Subcutaneous adipose tissue (tissue), 4 donors: ENCODE measurements around the gene ABTB2. TPM values are rescaled to one million over a fixed set of nuclear protein-coding genes. Genes with fewer than 3 reads are reported as not detected.

Source experiments
- total RNA-seq, 4 donors: library from RNA; depleted of rRNA; stranded (reverse); fragments of >200 nt; gene quantifications; one replicate each; pipeline ENCODE4 v1.1.0, GENCODE V29; 2016
- TF ChIP-seq, protein P1 (sequence below): fragments of 450-650 bp; IDR thresholded peaks from one replicate; pipeline ENCODE4 v1.5.1; 2016; ENCODE audit warnings: low read depth, mild to moderate bottlenecking, control low read depth, antibody characterized with exemption, moderate library complexity

Gene ABTB2
- 1 to 10 TPM in 2 of 4 donors, under 1 TPM in 2; 0.88 to 1.9 (median 1.0) TPM for total RNA-seq

DNA sequence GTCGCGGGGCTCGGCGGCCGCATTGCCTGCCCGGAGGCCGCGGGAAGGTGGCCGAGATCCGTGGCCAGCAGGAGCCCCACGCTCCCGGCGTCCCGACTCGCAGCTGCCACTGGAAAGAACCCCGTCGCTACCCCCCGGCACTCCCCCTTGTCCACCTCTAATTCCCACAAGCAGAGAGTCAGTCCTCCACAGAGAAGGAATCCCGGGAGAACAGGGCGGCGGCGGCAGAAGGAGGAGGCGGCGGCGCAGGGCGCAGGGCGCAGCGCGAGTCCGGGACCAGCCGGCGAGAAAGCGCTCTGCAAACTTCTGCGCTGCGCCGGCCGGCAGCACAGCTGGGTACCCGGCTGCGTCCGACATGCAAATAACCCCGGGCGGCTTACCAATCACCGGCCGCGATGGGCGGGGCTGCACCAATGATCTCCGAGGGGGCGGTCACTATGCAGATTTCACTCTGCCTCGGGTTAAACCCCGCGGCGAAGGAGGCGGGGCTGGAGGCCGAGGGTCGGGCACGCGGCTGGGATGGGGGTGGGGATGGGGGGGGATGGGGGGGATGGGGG, at the start of gene ABTB2:
Gene ABTB2, minus strand, starts transcription at position 310 of the 557 bp plus-strand sequence.
- TF ChIP-seq, protein P1, sequence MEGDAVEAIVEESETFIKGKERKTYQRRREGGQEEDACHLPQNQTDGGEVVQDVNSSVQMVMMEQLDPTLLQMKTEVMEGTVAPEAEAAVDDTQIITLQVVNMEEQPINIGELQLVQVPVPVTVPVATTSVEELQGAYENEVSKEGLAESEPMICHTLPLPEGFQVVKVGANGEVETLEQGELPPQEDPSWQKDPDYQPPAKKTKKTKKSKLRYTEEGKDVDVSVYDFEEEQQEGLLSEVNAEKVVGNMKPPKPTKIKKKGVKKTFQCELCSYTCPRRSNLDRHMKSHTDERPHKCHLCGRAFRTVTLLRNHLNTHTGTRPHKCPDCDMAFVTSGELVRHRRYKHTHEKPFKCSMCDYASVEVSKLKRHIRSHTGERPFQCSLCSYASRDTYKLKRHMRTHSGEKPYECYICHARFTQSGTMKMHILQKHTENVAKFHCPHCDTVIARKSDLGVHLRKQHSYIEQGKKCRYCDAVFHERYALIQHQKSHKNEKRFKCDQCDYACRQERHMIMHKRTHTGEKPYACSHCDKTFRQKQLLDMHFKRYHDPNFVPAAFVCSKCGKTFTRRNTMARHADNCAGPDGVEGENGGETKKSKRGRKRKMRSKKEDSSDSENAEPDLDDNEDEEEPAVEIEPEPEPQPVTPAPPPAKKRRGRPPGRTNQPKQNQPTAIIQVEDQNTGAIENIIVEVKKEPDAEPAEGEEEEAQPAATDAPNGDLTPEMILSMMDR = no peak

DNA sequence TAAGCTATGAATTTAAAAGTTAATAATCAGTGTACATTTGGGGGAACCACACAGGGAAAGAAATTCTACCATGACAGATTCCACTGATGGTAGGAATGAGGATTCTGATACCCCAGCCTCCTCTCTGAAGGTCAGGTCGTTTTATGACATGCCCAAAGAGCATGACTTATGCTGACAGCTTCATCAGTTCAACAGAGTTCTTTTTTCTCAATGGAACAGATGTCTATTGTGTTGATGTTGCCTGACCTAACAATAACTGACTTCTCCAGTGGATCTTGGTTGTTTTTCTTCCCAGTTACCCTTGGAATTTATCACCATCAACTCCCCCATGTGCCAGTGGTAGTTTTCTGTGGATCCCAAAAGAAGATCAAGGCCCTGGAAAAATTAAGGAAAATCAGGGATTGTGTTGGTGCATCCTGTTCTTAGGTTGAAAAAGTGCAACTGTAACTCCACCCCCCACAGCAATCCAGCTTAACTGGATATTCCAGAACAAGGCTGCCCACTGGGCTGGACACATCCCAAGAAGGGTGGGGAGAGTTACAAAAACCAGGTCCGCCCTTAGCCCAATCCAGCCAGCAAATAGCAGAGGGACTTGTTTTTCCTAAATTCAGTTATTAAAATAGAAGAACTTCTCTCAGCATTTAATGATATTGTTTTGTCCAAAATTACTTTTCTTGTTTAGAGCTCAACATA, 49.5 kb upstream of the ABTB2 start:
- TF ChIP-seq, protein P1 = no peak

DNA sequence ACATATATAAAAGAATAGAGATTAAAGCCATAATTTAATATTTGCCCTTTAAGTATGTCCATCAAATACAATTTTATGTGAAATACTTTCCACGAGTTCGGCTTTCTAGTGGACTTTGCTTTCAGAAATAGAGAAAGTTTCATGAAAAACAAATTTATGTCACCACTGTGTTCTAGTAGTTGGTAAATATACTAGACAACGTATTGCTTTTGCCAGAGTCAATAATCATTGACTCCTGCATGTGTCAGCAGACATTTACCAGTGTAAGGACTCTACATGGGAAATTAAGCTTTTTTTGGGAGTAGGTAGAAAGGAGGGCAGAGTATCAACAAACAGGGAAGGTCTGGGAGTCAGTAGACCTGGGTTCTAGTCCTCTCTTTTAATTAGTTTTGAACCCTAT, 48.6 kb upstream of the ABTB2 start:
- TF ChIP-seq, protein P1 = no peak

DNA sequence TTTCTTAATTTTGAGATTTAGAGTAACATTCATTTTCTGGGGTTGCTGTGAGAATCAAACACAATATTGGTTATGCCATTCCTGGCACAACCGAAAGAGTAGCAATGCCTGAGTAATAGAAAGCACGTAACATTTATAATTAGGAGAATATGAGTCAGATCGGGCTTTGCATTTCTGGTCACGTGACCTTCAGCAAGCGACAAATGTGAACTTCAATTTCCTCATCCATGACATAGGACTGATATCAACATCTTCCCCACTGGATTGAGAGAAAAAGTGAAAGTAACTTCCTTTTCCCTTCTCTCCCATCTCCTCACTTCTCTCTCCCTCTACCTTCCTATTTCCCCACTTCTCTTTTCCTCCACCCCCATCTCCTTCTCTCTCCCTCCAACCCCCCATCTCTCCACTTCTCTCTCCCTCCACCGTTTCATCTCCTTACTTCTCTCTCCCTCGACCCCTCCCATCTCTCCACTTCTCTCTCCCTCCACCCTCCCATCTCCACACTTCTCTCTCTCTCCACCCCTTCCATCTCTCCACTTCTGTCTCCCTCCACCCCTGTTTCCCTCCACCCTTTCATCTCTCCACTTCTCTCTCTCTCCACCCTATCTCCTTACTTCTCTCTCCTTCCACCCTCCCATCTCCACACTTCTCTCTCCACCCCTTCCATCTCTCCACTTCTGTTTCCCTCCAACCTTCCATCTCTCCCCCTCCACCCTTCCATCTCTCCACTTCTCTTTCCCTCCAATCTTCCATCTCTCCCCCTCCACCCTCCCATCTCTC, 47.5 kb upstream of the ABTB2 start:
- TF ChIP-seq, protein P1 = no peak

DNA sequence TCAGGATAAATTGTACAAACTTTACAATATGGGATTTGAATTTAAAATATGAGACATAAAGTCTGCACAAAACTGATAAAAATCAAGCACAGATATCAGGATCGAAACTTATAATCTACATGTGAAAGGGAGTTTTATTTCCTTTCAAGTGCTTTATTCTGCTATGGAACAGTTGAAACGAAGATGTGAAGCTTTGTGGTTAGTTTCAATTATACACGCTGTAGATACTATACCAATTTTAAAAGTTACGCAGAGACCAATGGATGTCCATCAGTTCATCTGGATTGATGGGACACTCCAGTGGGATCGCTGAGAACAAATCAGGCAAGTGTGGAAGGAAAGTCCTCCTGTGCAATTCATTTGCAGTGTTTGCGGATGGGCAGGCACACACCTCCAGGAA, 46.5 kb upstream of the ABTB2 start:
- TF ChIP-seq, protein P1 = no peak

GRCh38 chr11:34403431-34403830, 45.6 kb upstream of the ABTB2 start:
- TF ChIP-seq, protein P1 = no peak

DNA sequence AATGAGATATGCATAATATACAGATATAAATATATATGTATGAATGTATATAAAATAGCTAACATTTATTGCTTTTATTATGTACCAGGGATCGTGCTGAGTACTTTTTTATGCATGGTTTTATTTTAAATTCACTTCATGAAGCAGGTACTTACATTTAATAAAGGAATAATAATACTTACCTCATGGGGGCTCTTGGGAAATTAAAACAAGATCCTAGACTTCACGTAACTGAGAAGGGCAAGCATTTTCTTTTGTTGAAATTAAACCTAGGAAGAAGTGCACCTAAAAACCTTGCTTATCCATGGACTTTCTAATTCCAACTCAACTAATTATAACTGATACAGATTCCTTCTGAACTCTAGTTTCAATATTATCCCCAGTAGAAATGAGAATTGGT, 40.0 kb upstream of the ABTB2 start:
- TF ChIP-seq, protein P1 = no peak
